ENCODE results near the gene TP73. TPM values are rescaled to one million over a fixed set of nuclear protein-coding genes. Genes with fewer than 3 reads are reported as not detected.

The TP73 gene
- total RNA-seq, 1 donor from 2014 or later = 2.2 TPM

DNA sequence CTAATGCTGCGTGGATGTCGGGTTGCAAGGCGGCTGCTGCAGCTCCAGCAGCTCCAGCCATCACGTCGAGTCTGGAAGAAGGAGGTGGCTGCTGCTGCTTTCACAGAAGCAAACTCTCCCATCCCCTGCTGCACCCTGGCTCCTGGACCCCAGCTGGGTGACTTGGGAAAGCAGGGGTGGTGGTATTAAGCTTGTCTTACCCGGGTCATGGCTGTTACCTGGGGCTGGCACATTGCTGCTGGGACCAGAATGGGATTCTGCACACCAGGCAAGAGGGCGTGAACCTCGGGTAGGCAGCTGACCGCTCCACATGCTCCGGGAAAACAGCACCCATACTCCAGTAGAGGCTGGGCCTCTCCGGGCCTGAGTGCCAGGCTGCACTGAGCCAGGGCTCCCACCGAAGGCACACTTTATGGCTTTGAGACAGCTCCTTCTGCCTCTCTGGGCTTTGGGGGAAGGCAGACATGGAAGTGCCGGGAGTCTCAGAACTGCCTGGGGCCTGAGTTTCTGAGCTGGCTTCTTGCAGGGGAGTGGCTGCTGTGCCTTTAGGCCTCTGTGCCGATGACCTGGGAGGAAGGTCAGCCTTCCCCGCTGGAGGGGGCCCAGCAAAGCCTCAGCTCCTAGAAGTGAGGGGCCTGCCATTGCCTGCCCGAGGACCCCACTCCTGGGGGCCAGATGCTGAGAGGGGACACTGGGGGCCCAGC lies 121.4 kb downstream of the TP73 start:
- H3K27ac Mint-ChIP-seq = no peak overlapping the region
- no peak for DNase-seq (ENCODE audit: low spot score, unreplicated experiment)

GRCh38 chr1:3774276-3774945 lies 122.1 kb downstream of the TP73 start:
- TF ChIP-seq, protein P1, sequence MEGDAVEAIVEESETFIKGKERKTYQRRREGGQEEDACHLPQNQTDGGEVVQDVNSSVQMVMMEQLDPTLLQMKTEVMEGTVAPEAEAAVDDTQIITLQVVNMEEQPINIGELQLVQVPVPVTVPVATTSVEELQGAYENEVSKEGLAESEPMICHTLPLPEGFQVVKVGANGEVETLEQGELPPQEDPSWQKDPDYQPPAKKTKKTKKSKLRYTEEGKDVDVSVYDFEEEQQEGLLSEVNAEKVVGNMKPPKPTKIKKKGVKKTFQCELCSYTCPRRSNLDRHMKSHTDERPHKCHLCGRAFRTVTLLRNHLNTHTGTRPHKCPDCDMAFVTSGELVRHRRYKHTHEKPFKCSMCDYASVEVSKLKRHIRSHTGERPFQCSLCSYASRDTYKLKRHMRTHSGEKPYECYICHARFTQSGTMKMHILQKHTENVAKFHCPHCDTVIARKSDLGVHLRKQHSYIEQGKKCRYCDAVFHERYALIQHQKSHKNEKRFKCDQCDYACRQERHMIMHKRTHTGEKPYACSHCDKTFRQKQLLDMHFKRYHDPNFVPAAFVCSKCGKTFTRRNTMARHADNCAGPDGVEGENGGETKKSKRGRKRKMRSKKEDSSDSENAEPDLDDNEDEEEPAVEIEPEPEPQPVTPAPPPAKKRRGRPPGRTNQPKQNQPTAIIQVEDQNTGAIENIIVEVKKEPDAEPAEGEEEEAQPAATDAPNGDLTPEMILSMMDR (IDR thresholded peaks at IDR 0.05; ENCODE audit: unreplicated experiment) = no peak
- H3K9me3 Mint-ChIP-seq (ENCODE audit: low read depth) = no peaks in the 10 kb centered on the region
- no peak for DNase-seq (ENCODE audit: low spot score, unreplicated experiment)
- H3K4me1 Mint-ChIP-seq (ENCODE audit: low read depth) = peaks cover 4% of the 10 kb centered on the region
- H3K27me3 Mint-ChIP-seq = peaks cover 4% of the 10 kb centered on the region
- H3K27ac Mint-ChIP-seq = no peak overlapping the region
- no peak overlapping the region for H3K4me3 Mint-ChIP-seq (ENCODE audit: low read depth)
- H3K36me3 Mint-ChIP-seq (ENCODE audit: insufficient read depth) = no peaks in the 10 kb centered on the region

More for the DNA sequence above, 121.4 kb downstream of the TP73 start:
- H3K9me3 Mint-ChIP-seq (ENCODE audit: low read depth) = no peaks in the 10 kb centered on the region
- H3K4me3 Mint-ChIP-seq (ENCODE audit: low read depth) = peak overlapping the region; percentile 65
- TF ChIP-seq, protein P1 (IDR thresholded peaks at IDR 0.05; ENCODE audit: unreplicated experiment) = no peak
- no peaks in the 10 kb centered on the region for H3K36me3 Mint-ChIP-seq (ENCODE audit: insufficient read depth)
- H3K27me3 Mint-ChIP-seq = peaks cover 4% of the 10 kb centered on the region
- H3K4me1 Mint-ChIP-seq (ENCODE audit: low read depth) = peaks cover 4% of the 10 kb centered on the region

DNA sequence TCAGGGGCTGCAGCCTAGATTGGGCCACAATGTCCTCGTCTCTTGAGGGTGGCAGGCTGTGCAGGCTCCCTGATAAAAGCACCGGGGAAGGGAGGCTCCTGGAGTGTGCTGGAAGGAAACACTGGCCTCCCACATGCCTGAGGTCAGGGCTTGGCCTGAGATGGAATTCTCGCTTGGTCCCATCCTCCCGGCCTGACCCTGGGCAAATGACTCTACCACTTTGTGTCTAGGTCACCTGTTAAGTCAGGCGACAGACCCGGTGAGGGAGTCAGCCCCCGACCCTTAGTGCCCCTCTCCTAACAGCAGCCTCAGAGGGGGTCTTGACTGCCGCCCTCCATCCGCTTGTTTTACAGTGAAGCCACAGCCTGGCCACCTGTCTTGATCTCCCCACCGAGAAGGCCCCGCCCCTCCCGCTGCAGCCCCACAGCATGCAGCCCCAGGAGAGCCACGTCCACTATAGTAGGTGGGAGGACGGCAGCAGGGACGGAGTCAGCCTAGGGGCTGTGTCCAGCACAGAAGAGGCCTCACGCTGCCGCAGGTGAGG lies 122.7 kb downstream of the TP73 start:
- Mint-ChIP-seq H3K4me1 (ENCODE audit: low read depth) (peaks cover 4% of the 10 kb centered on the region), H3K9me3 (ENCODE audit: low read depth) (no peaks in the 10 kb centered on the region), H3K4me3 (ENCODE audit: low read depth) (no peak overlapping the region), H3K27ac (no peak overlapping the region), H3K27me3 (peaks cover 4% of the 10 kb centered on the region), H3K36me3 (ENCODE audit: insufficient read depth) (peaks cover 4% of the 10 kb centered on the region)
- no peak for DNase-seq (ENCODE audit: low spot score, unreplicated experiment)
- TF ChIP-seq, protein P1 (IDR thresholded peaks at IDR 0.05; ENCODE audit: unreplicated experiment) = no peak

- H3K4me3 Mint-ChIP-seq (ENCODE audit: low read depth) = no peak overlapping the region
Observed at GRCh38 chr1:3775490-3776230, 123.3 kb downstream of the TP73 start.

More at GRCh38 chr1:3775490-3776230, 123.3 kb downstream of the TP73 start:
- no peak for DNase-seq (ENCODE audit: low spot score, unreplicated experiment)
- Mint-ChIP-seq H3K27ac (no peak overlapping the region), H3K9me3 (ENCODE audit: low read depth) (no peaks in the 10 kb centered on the region), H3K27me3 (peaks cover 1% of the 10 kb centered on the region), H3K36me3 (ENCODE audit: insufficient read depth) (peaks cover 8% of the 10 kb centered on the region), H3K4me1 (ENCODE audit: low read depth) (peaks cover 4% of the 10 kb centered on the region)
- TF ChIP-seq, protein P1 (IDR thresholded peaks at IDR 0.05; ENCODE audit: unreplicated experiment) = peak; percentile 52
